ENCODE data around the gene RAB27A. TPM values are rescaled to one million over a fixed set of nuclear protein-coding genes. Genes with fewer than 3 reads are reported as not detected.

Gene RAB27A
- total RNA-seq, 1 donor from 2014 or later, result 14.5 TPM

GRCh38 chr15:55196458-55197361 lies 92.9 kb downstream of the RAB27A start, which contains the start of gene RSL24D1:
Gene RSL24D1 (minus strand): TSS chr15:55196941. CDS start chr15:55196890, 51 bp downstream.
- H3K4me3 Mint-ChIP-seq, result no peak within 1 kb of the TSS
- H3K36me3 Mint-ChIP-seq, result no peaks in the 10 kb centered on the region
- H3K27ac Mint-ChIP-seq, result no peak within 1 kb of the TSS
- peaks cover 4% of the 10 kb centered on the region for H3K4me1 Mint-ChIP-seq (ENCODE audit: unreplicated experiment)
- DNase-seq (ENCODE audit: extremely low spot score, unreplicated experiment), result peak; percentile 95
- H3K27me3 Mint-ChIP-seq, result no peaks in the 10 kb centered on the region
- TF ChIP-seq CTCF (conservative IDR thresholded peaks at IDR 0.05), result peak; percentile 55
- H3K9me3 Mint-ChIP-seq, result no peaks in the 10 kb centered on the region

GRCh38 chr15:55195996-55196395 lies 93.6 kb downstream of the RAB27A start:
- Mint-ChIP-seq H3K4me3 (no peak overlapping the region), H3K9me3 (no peaks in the 10 kb centered on the region), H3K36me3 (peaks cover 7% of the 10 kb centered on the region), H3K4me1 (ENCODE audit: unreplicated experiment) (peaks cover 4% of the 10 kb centered on the region), H3K27me3 (no peaks in the 10 kb centered on the region), H3K27ac (no peak overlapping the region)
- DNase-seq (ENCODE audit: extremely low spot score, unreplicated experiment), result no peak
- TF ChIP-seq CTCF (conservative IDR thresholded peaks at IDR 0.05), result no peak

GRCh38 chr15:55194256-55194655 lies 95.4 kb downstream of the RAB27A start:
- no peak for TF ChIP-seq CTCF (conservative IDR thresholded peaks at IDR 0.05)
- peaks cover 7% of the 10 kb centered on the region for H3K36me3 Mint-ChIP-seq
- DNase-seq (ENCODE audit: extremely low spot score, unreplicated experiment), result no peak
- H3K4me1 Mint-ChIP-seq (ENCODE audit: unreplicated experiment), result peaks cover 4% of the 10 kb centered on the region
- H3K9me3 Mint-ChIP-seq, result no peaks in the 10 kb centered on the region
- H3K4me3 Mint-ChIP-seq, result no peak overlapping the region
- H3K27ac Mint-ChIP-seq, result peak overlapping the region; percentile 29
- no peaks in the 10 kb centered on the region for H3K27me3 Mint-ChIP-seq

- no peak for TF ChIP-seq CTCF (conservative IDR thresholded peaks at IDR 0.05)
Observed at GRCh38 chr15:55186331-55186730, 103.3 kb downstream of the RAB27A start.

GRCh38 chr15:55183679-55184078 lies 105.9 kb downstream of the RAB27A start:
- no peak for DNase-seq (ENCODE audit: extremely low spot score, unreplicated experiment)
- H3K27me3 Mint-ChIP-seq, result no peaks in the 10 kb centered on the region
- peaks cover 29% of the 10 kb centered on the region for H3K36me3 Mint-ChIP-seq
- H3K4me1 Mint-ChIP-seq (ENCODE audit: unreplicated experiment), result no peaks in the 10 kb centered on the region
- TF ChIP-seq CTCF (conservative IDR thresholded peaks at IDR 0.05), result no peak
- no peak overlapping the region for H3K4me3 Mint-ChIP-seq
- H3K9me3 Mint-ChIP-seq, result no peaks in the 10 kb centered on the region
- H3K27ac Mint-ChIP-seq, result no peak overlapping the region

More at GRCh38 chr15:55186331-55186730, 103.3 kb downstream of the RAB27A start:
- Mint-ChIP-seq H3K36me3 (peaks cover 33% of the 10 kb centered on the region), H3K27me3 (no peaks in the 10 kb centered on the region), H3K27ac (no peak overlapping the region), H3K4me3 (no peak overlapping the region), H3K9me3 (no peaks in the 10 kb centered on the region), H3K4me1 (ENCODE audit: unreplicated experiment) (no peaks in the 10 kb centered on the region)
- DNase-seq (ENCODE audit: extremely low spot score, unreplicated experiment), result no peak
